Motor neuron (in vitro differentiated cells): ENCODE results near the gene CHTF18. TPM values are rescaled to one million over a fixed set of nuclear protein-coding genes. Genes with fewer than 3 reads are reported as not detected.
"Not testable (repeated sequence)": the region's sequence is repeated elsewhere in the genome, so short reads cannot be mapped to it uniquely, and the experiment has no call there.

Experiments
- ATAC-seq, 8 experiments: fragments of 200-7000 bp; cut with Tn5 transposase; replicated peaks in 6 of 8; 2 replicates each; pipeline ENCODE4 v1.8.0; 2021; ENCODE audit warnings: mild to moderate bottlenecking in 8 of 8, moderate library complexity in 8 of 8
- H3K27ac ChIP-seq, 2 donors: fragments of 250-450 bp; sonication (Bioruptor Pico); 2 replicates each; pipeline ENCODE4 v1.9.0; 2021; ENCODE audit warnings: antibody characterized with exemption in 2 of 2, mild to moderate bottlenecking in 2 of 2, moderate library complexity in 1 of 2
- H3K4me1 ChIP-seq, 2 donors: fragments of 250-450 bp; sonication (Bioruptor Pico); replicated peaks in 1 of 2; 2 replicates each; pipeline ENCODE4 v1.6.1; 2021; ENCODE audit warnings: antibody characterized with exemption in 2 of 2, mild to moderate bottlenecking in 2 of 2, moderate library complexity in 1 of 2
- H3K4me3 ChIP-seq, 5 donors: fragments of 250-450 bp; sonication (Bioruptor Pico); 2 replicates each; pipeline ENCODE4 v1.9.0; 2021; ENCODE audit warnings: antibody characterized with exemption in 5 of 5, mild to moderate bottlenecking in 5 of 5, moderate library complexity in 4 of 5
- WGBS, 10 experiments: fragments of 450-650 bp; shearing (Covaris generic); methylation state at CpG; one replicate each; pipeline ENCODE4 v1.0.0; 2022; 5-methylcytosine and 5-hydroxymethylcytosine counted together
- in situ Hi-C, 9 experiments: fragments of 400-800 bp; cut with MboI; loops; one replicate each; pipeline ENCODE4 v1.15.0; 2021; ENCODE audit warnings: low sequenced_read_pairs in 9 of 9, low pct_unique_long_range_greater_than_20kb in 2 of 9; ENCODE audit not compliant: unreplicated experiment in 9 of 9
- total RNA-seq, 8 experiments: library from RNA; unstranded; fragments of 300-600 nt; gene quantifications; 2 replicates each; pipeline versions ENCODE4 v1.2.3 to v1.2.4, GENCODE V29; 2022

The CHTF18 gene
- total RNA-seq: 10 to 100 TPM in 6 of 8 experiments, 1 to 10 TPM in 2; 2.5 to 41.5 (median 12.4) TPM

GRCh38 chr16:788399-789126 is at the start of gene CHTF18:
Gene CHTF18, plus strand, starts transcription at chr16:788620. Its CDS starts 65 bp downstream, at chr16:788685.
- Histone ChIP-seq H3K4me1 (peaks cover 13 to 19% of the 10 kb centered on the region in 2 donors), H3K4me3 (peak within 1 kb of the TSS; percentile 76 to 95 (median 86)), H3K27ac (peak within 1 kb of the TSS; percentile 58 to 85)
- WGBS, 10 experiments: 0% methylated on average over 11 of the region's 97 CpGs; no CpG with 5 or more reads in 9 of the 10 experiments
- in situ Hi-C loops: no loop called here
- peak; percentile 72 to 90 (median 82) for ATAC-seq

GRCh38 chr16:739560-740458 is 48.6 kb upstream of the CHTF18 start:
- H3K4me3 ChIP-seq: peak overlapping the region; percentile 56 to 83 (median 65)
- peak in 2 of 8 experiments; percentile 1 for ATAC-seq
- WGBS, 10 experiments: 0 to 85% (median 71%) methylated on average over 3 to 7 of the region's 38 CpGs; no CpG with 5 or more reads in 3 of the 10 experiments
- peak overlapping the region; percentile 78 to 86 for H3K27ac ChIP-seq
- H3K4me1 ChIP-seq: peaks cover 2 to 10% of the 10 kb centered on the region in 2 donors
- in situ Hi-C loops: no loop called here

DNA sequence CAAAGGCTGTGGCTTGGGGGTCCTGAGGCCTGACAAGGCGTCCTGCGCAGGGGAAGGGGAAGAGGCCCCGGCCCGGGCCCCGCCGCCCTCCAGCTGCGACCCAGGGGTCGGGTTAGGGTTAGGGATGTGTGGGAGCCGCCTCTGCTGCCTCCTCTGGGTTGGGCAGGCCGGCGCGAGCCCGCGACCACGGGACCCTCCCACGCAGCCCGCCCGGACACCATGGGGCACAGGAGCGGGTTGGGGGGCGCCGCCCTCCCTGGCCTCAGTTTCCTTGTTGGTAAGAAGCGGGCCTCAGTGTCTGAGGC is 48.0 kb upstream of the CHTF18 start:
- WGBS, 10 experiments: 0% methylated on average over 2 to 6 of the region's 22 CpGs; no CpG with 5 or more reads in 8 of the 10 experiments
- peak; percentile 29 to 49 (median 40) for ATAC-seq
- Histone ChIP-seq H3K4me1 (peaks cover 2 to 10% of the 10 kb centered on the region in 2 donors), H3K4me3 (peak overlapping the region; percentile 56 to 83 (median 65)), H3K27ac (peak overlapping the region; percentile 78 to 86)
- in situ Hi-C loops: no loop called here

DNA sequence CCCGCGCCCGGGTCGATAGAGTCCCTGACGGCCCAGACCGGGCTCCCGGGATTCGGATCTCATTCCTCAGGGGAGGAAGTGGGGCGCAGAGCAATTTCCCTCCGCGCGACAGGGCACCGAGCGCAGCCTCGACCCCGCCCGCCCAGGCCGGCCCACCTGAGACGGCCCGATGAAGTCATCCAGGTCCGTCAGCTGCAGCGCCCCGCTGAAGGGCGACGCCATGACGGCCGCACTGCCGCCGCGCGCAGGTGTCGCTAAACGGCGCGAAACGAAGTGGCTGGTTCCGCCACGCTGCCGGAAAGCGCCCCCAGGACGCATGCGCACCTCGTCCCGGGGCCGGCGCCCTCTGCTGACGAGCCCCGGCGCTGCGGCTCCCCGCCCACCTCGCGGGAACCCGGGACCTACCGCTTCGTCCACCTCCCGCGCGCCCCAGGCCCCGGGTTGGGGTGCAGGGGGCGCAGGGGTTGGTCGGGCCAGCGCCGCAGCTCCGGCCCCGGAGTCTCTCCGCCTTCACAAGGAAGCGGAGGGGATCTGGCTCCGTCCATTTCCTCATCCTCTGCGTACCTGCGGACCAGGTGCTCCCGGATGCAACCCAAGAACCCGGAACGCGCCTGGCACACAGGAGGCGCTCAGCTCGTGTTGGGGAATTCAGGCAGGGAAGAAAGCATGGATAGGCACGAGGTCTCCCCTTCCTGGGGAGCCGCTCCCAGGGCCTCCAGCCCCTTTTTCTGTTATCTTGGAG is 47.5 kb upstream of the CHTF18 start, which contains the start of gene CIAO3:
Gene CIAO3 (minus strand): TSS at position 234 of the 742 bp plus-strand sequence. CDS start 12 bp downstream, at position 222.
- peak within 1 kb of the TSS; percentile 78 to 86 for H3K27ac ChIP-seq

GRCh38 chr16:741986-742629 is 46.3 kb upstream of the CHTF18 start:
- 63 to 100% (median 91%) methylated on average over 1 to 7 of the region's 15 CpGs; no CpG with 5 or more reads in 1 of the 10 experiments for WGBS, 10 experiments
- no peak for ATAC-seq
- Histone ChIP-seq H3K4me3 (no peak overlapping the region), H3K4me1 (peaks cover 2 to 14% of the 10 kb centered on the region in 2 donors), H3K27ac (no peak overlapping the region)
- in situ Hi-C loops: no loop called here

More for the DNA sequence above, 47.5 kb upstream of the CHTF18 start, which contains the start of gene CIAO3:
- 3 to 33% (median 3%) methylated on average over 3 to 8 of the region's 79 CpGs; no CpG with 5 or more reads in 6 of the 10 experiments for WGBS, 10 experiments
- peak within 1 kb of the TSS; percentile 56 to 83 (median 65) for H3K4me3 ChIP-seq
- H3K4me1 ChIP-seq: peaks cover 2 to 14% of the 10 kb centered on the region in 2 donors
- ATAC-seq: peak; percentile 90 to 95 (median 92)
- in situ Hi-C loops: no loop called here

GRCh38 chr16:742894-743293 is 45.5 kb upstream of the CHTF18 start:
- WGBS, 10 experiments: 67 to 94% (median 82%) methylated on average over 1 to 11 of the region's 14 CpGs; no CpG with 5 or more reads in 5 of the 10 experiments
- in situ Hi-C loops, H3K27ac ChIP-seq, H3K4me3 ChIP-seq, ATAC-seq: not testable (repeated sequence)
- peaks cover 2 to 14% of the 10 kb centered on the region in 2 donors for H3K4me1 ChIP-seq

- Histone ChIP-seq H3K4me3 (no peak overlapping the region), H3K4me1 (peaks cover 2 to 14% of the 10 kb centered on the region in 2 donors), H3K27ac (no peak overlapping the region)
- ATAC-seq: no peak
- in situ Hi-C loops: no loop called here
- 0 to 100% (median 75%) methylated on average over 1 to 5 of the region's 21 CpGs; no CpG with 5 or more reads in 4 of the 10 experiments for WGBS, 10 experiments
Measured at GRCh38 chr16:743794-744500, 44.5 kb upstream of the CHTF18 start.

- Histone ChIP-seq H3K27ac (no peak overlapping the region), H3K4me1 (peaks cover 4 to 12% of the 10 kb centered on the region in 2 donors), H3K4me3 (no peak overlapping the region)
- 0 to 29% (median 10%) methylated on average over 1 to 6 of the region's 14 CpGs; no CpG with 5 or more reads in 6 of the 10 experiments for WGBS, 10 experiments
- ATAC-seq: peak in 2 of 8 experiments; percentile 7 to 47
- in situ Hi-C loops: no loop called here
Measured at GRCh38 chr16:745739-746138, 42.7 kb upstream of the CHTF18 start.

DNA sequence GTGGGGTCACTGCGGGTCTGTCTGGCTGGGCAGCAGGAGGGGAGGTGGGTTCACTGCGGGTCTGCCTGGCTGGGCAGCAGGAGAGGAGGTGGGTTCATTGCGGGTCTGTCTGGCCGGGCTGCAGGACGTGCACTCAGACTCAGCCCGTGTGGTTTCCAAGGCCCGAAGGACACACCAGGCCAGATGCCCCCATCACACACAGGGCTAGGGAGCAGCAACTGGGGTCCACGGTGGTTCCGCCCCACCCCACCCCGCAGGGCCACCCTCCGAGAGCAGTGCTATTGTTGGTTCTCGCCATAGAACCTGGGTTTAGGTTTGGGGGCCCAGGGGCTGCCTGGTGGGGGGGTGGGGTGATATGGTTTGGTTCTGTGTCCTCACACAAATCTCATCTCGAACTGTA is 41.8 kb upstream of the CHTF18 start:
- peaks cover 5 to 16% of the 10 kb centered on the region in 2 donors for H3K4me1 ChIP-seq
- no peak overlapping the region for H3K4me3 ChIP-seq
- no CpG with 5 or more reads among the region's 13 CpGs for WGBS, 10 experiments
- ATAC-seq: no peak
- in situ Hi-C loops: no loop called here
- no peak overlapping the region for H3K27ac ChIP-seq

DNA sequence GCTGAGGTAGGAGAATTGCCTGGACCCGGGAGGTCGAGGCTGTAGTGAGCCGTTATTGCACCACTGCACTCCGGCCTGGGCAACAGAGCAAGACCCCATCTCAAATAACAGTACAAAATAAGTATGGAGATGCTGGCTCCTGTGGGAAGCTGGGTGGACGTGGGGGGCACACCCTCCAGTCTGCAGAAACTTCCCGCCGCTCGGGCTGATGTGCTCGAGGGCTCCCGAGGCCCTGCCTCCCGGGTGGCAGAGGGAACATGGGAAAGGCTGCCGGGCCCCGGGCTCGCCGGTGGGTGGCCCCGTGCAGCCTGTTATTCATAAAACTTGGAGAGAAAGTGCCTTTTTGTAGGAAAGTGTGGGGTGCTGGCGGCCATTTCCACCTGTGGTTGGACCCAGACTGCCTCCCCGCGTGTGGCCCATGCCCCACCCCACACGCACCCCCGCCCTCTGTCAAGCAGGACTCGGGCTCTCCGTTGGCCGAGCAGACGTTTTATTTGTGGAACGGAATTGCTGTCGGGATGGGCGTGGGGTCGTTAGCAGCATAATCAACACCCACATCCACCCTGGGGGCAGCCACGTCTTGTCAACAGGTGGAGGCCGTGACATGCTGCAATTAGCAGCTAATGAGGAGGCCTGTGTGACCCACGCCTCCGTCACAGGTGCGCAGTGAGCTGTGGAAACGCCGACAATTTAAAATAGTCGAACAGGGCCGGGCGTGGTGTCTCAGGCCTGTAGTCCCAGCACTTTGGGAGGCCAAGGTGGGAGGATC is 40.3 kb upstream of the CHTF18 start:
- in situ Hi-C loops: no loop called here
- no peak overlapping the region for H3K4me3 ChIP-seq
- no peak for ATAC-seq
- peaks cover 13 to 24% of the 10 kb centered on the region in 2 donors for H3K4me1 ChIP-seq
- WGBS, 10 experiments: 94% methylated on average over 10 of the region's 39 CpGs; no CpG with 5 or more reads in 9 of the 10 experiments
- no peak overlapping the region for H3K27ac ChIP-seq

DNA sequence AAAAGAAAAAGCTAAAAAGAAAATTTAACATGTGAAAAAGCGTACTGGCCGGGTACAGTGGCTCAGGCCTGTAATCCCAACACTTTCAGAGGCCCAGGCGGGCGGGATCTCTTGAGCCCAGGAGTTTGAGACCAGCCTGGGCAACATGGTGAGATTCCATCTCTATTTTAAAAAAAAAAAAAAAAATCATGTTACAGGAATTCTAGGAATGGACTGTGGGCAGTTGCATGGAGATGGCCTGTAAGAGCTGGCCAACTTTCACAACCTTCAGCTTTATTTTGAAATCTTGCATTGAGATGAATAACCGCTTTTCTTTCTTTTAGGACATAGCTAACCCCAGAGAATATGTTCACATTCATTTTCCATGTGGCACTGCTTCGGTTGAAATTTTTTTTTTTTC is 39.4 kb upstream of the CHTF18 start:
- no peak overlapping the region for H3K27ac ChIP-seq
- ATAC-seq: no peak
- in situ Hi-C loops: no loop called here
- 42 to 91% (median 76%) methylated on average over 3 to 6 of the region's 6 CpGs; no CpG with 5 or more reads in 2 of the 10 experiments for WGBS, 10 experiments
- peaks cover 13 to 24% of the 10 kb centered on the region in 2 donors for H3K4me1 ChIP-seq
- H3K4me3 ChIP-seq: no peak overlapping the region
